ENCODE data around the gene NRP2.

Gene NRP2

DNA sequence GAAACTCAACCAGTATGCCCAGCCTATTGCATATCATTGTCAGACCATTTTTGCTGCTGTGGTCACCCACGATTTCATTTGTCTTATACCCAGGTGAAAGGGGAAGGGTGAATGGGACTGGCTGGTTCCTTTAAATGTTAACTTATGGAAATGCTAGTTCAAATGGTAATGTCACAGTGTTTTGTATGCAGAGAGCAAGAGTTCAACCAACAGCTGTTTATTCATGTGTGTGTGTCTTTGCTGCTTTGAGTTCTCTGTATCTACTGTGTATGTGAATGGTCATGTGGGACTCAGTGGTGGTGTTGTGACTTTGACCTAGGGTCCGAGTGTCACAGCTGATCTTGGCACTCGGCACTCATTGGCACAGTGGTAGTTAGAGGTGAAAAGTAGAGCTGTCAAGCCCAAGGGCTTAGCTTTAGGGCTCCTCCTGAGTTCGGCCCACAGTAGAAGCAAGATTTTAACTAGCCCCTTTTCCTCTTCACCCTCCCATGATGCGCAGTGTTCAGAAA is 114.6 kb downstream of the NRP2 start:
- Histone ChIP-seq H3K9me3 (replicated peaks in 1 of 11) (peaks cover 11 to 30% (median 16%) of the 10 kb centered on the region in 11 experiments), H3K36me3 (peaks cover 0 to 44% (median 0%) of the 10 kb centered on the region in 11 experiments; a peak in 3 of 22 replicates), H4K20me1 (no peaks in the 10 kb centered on the region), H3K4me1 (peaks cover 0 to 9% (median 4%) of the 10 kb centered on the region in 10 experiments; a peak in 13 of 20 replicates), H3K9ac (no peak overlapping the region), H3K4me3 (no peak overlapping the region), H3K27me3 (peaks cover 0 to 3% (median 0%) of the 10 kb centered on the region in 11 experiments; a peak in 1 of 22 replicates), H3K4me2 (no peak overlapping the region), H3K27ac (no peak overlapping the region)
- no peak for TF ChIP-seq Cebpa-rat (IDR thresholded peaks at IDR 0.05)

DNA sequence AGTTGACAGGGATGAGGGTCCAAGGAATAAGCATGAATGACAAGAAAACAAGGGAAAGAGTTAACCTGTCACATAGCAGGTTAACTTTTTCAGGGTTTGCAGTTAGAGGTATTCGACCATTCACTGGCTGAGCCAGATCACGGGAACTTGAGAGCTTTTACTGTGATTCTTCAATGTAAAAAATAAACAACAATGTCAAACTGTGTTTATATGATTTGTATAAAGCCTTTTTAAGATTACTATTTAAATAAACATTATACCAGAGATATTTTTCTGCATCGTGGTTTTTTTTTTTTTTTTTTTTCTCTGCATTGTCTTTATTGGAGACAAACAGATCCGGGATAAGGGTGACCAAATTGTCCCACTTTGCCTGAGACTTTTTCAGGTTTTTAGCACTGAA is 115.6 kb downstream of the NRP2 start:
- Histone ChIP-seq H3K4me1 (peaks cover 0 to 19% (median 13%) of the 10 kb centered on the region in 10 experiments; a peak in 14 of 20 replicates), H3K9ac (no peak overlapping the region), H3K27ac (no peak overlapping the region), H3K27me3 (peaks cover 0 to 13% (median 0%) of the 10 kb centered on the region in 11 experiments; a peak in 2 of 22 replicates), H3K4me2 (no peak overlapping the region), H3K4me3 (no peak overlapping the region), H4K20me1 (no peaks in the 10 kb centered on the region), H3K36me3 (peaks cover 0 to 39% (median 0%) of the 10 kb centered on the region in 11 experiments; a peak in 3 of 22 replicates), H3K9me3 (replicated peaks in 1 of 11) (peaks cover 11 to 30% (median 16%) of the 10 kb centered on the region in 11 experiments)
- TF ChIP-seq Cebpa-rat (IDR thresholded peaks at IDR 0.05), result no peak

DNA sequence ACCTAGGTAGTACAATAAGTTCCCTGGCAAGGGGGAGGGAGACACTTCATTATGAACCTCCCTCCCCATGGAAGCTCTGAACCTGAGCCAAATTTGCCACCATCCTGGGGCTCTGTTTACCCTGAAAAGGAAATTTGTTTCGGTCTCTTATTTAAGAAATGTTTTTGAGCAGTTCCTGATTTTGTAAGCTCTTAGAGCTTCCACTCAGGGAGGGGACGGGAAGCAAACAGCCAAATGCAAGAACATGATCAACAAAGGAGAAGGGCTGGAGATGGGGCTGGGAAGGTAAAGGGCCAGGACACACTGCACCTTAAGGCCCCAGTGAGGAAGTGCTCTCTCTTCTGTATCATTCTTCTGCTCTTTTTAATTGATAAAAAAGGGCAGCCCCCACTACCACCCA is 117.9 kb downstream of the NRP2 start:
- H4K20me1 ChIP-seq, result no peaks in the 10 kb centered on the region
- peaks cover 7 to 26% (median 20%) of the 10 kb centered on the region in 10 experiments; a peak in 15 of 20 replicates for H3K4me1 ChIP-seq
- H3K9me3 ChIP-seq (replicated peaks in 1 of 11), result peaks cover 11 to 30% (median 16%) of the 10 kb centered on the region in 11 experiments
- H3K27ac ChIP-seq, result no peak overlapping the region
- H3K27me3 ChIP-seq, result peaks cover 0 to 14% (median 0%) of the 10 kb centered on the region in 11 experiments; a peak in 2 of 22 replicates
- no peak overlapping the region for H3K4me3 ChIP-seq
- no peak overlapping the region for H3K4me2 ChIP-seq
- peaks cover 0 to 23% (median 0%) of the 10 kb centered on the region in 11 experiments; a peak in 3 of 22 replicates for H3K36me3 ChIP-seq
- no peak overlapping the region for H3K9ac ChIP-seq
- TF ChIP-seq Cebpa-rat (IDR thresholded peaks at IDR 0.05), result no peak

GRCh38 chr2:205800773-205801172 is 118.5 kb downstream of the NRP2 start:
- no peak overlapping the region for H3K9ac ChIP-seq
- H3K27ac ChIP-seq, result no peak overlapping the region
- H3K4me2 ChIP-seq, result no peak overlapping the region
- no peaks in the 10 kb centered on the region for H4K20me1 ChIP-seq
- H3K4me1 ChIP-seq, result peaks cover 7 to 26% (median 20%) of the 10 kb centered on the region in 10 experiments; a peak in 15 of 20 replicates
- H3K4me3 ChIP-seq, result no peak overlapping the region
- peaks cover 0 to 18% (median 0%) of the 10 kb centered on the region in 11 experiments; a peak in 2 of 22 replicates for H3K36me3 ChIP-seq
- H3K9me3 ChIP-seq (replicated peaks in 1 of 11), result peaks cover 11 to 30% (median 16%) of the 10 kb centered on the region in 11 experiments
- TF ChIP-seq Cebpa-rat (IDR thresholded peaks at IDR 0.05), result no peak
- H3K27me3 ChIP-seq, result peaks cover 0 to 14% (median 0%) of the 10 kb centered on the region in 11 experiments; a peak in 2 of 22 replicates

- peak overlapping the region in 8 of 11 experiments; percentile 11 to 68 (median 58); a peak in 14 of 22 replicates for H3K4me2 ChIP-seq
- no peak for TF ChIP-seq Cebpa-rat (IDR thresholded peaks at IDR 0.05)
Observed at GRCh38 chr2:205802065-205802464, 119.8 kb downstream of the NRP2 start.

DNA sequence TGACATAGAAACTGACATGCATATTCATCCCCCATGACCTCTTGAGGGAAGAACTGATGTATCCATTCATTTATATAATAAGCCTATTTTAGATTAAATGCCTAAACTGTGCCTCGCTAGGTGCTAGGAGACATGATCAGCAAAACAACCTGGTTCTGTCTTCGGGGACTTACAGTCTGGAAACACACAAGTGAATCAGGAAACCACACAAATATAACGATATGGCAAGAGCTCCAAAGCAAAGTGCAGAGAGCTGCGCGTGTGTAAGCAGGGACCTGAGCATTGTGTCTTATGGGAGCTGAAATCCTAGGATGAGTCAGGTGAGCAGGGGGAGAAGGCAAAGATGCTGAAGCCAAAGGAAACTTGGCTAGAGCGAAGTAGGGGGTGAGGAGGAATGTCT is 120.6 kb downstream of the NRP2 start:
- no peak for TF ChIP-seq Cebpa-rat (IDR thresholded peaks at IDR 0.05)
- Histone ChIP-seq H3K9ac (no peak overlapping the region), H3K4me2 (peak overlapping the region in 9 of 11 experiments; percentile 7 to 68 (median 55); a peak in 15 of 22 replicates), H3K4me3 (no peak overlapping the region), H3K27ac (no peak overlapping the region), H3K36me3 (peaks cover 0 to 4% (median 0%) of the 10 kb centered on the region in 11 experiments; a peak in 1 of 22 replicates), H3K9me3 (replicated peaks in 1 of 11) (peaks cover 11 to 21% (median 16%) of the 10 kb centered on the region in 11 experiments), H3K27me3 (peaks cover 0 to 14% (median 0%) of the 10 kb centered on the region in 11 experiments; a peak in 2 of 22 replicates), H3K4me1 (peaks cover 7 to 26% (median 20%) of the 10 kb centered on the region in 10 experiments; a peak in 15 of 20 replicates), H4K20me1 (no peaks in the 10 kb centered on the region)

More at GRCh38 chr2:205802065-205802464, 119.8 kb downstream of the NRP2 start:
- Histone ChIP-seq H3K27ac (no peak overlapping the region), H3K9ac (no peak overlapping the region), H3K9me3 (replicated peaks in 1 of 11) (peaks cover 11 to 29% (median 16%) of the 10 kb centered on the region in 11 experiments), H3K4me1 (peaks cover 7 to 26% (median 20%) of the 10 kb centered on the region in 10 experiments; a peak in 15 of 20 replicates), H3K27me3 (peaks cover 0 to 14% (median 0%) of the 10 kb centered on the region in 11 experiments; a peak in 2 of 22 replicates), H3K4me3 (no peak overlapping the region), H3K36me3 (peaks cover 0 to 11% (median 0%) of the 10 kb centered on the region in 11 experiments; a peak in 2 of 22 replicates), H4K20me1 (no peaks in the 10 kb centered on the region)

GRCh38 chr2:205803500-205803899 is 121.2 kb downstream of the NRP2 start:
- Histone ChIP-seq H4K20me1 (no peaks in the 10 kb centered on the region), H3K9ac (no peak overlapping the region), H3K4me3 (no peak overlapping the region), H3K4me1 (peaks cover 7 to 26% (median 20%) of the 10 kb centered on the region in 10 experiments; a peak in 15 of 20 replicates), H3K27me3 (peaks cover 0 to 14% (median 0%) of the 10 kb centered on the region in 11 experiments; a peak in 2 of 22 replicates), H3K27ac (no peak overlapping the region), H3K9me3 (replicated peaks in 1 of 11) (peaks cover 6 to 15% (median 11%) of the 10 kb centered on the region in 11 experiments), H3K4me2 (peak overlapping the region in 8 of 11 experiments; percentile 7 to 68 (median 58); a peak in 12 of 22 replicates), H3K36me3 (no peaks in the 10 kb centered on the region; a peak in 1 of 22 replicates)
- no peak for TF ChIP-seq Cebpa-rat (IDR thresholded peaks at IDR 0.05)

- Histone ChIP-seq H3K36me3 (no peaks in the 10 kb centered on the region), H3K9ac (no peak overlapping the region), H3K27me3 (peaks cover 0 to 14% (median 0%) of the 10 kb centered on the region in 11 experiments; a peak in 2 of 22 replicates), H3K27ac (no peak overlapping the region), H3K4me3 (no peak overlapping the region), H3K4me2 (no peak overlapping the region), H3K9me3 (replicated peaks in 1 of 11) (no peaks in the 10 kb centered on the region), H3K4me1 (peaks cover 7 to 26% (median 20%) of the 10 kb centered on the region in 10 experiments; a peak in 15 of 20 replicates), H4K20me1 (no peaks in the 10 kb centered on the region)
- no peak for TF ChIP-seq Cebpa-rat (IDR thresholded peaks at IDR 0.05)
Observed at GRCh38 chr2:205805136-205805535, 122.8 kb downstream of the NRP2 start.

Measured in BLaER1 treated with 17β-estradiol and CSF1 and Interleukin-3, amounts not matched to agents 10 nM and 100 nM (cell line).